Ovary (tissue), 3 donors: ENCODE measurements around the gene OCEL1.

Source experiments
- POLR2A ChIP-seq: fragments of 450-650 bp; IDR thresholded peaks from one replicate; pipeline ENCODE4 v1.6.1; 2017; ENCODE audit warnings: antibody characterized with exemption, mild to moderate bottlenecking, moderate library complexity
- TF ChIP-seq, protein P1 (sequence below), 3 donors: fragments of 450-650 bp in 2 of 3; fragments of 200-600 bp in 1 of 3; IDR thresholded peaks; one replicate each; pipeline versions ENCODE4 v1.5.1 to v1.8.0; 2016 to 2022; ENCODE audit warnings: antibody characterized with exemption in 3 of 3, mild to moderate bottlenecking in 1 of 3
- donor health status: DM: no; HTN: no; CAD: no.

DNA sequence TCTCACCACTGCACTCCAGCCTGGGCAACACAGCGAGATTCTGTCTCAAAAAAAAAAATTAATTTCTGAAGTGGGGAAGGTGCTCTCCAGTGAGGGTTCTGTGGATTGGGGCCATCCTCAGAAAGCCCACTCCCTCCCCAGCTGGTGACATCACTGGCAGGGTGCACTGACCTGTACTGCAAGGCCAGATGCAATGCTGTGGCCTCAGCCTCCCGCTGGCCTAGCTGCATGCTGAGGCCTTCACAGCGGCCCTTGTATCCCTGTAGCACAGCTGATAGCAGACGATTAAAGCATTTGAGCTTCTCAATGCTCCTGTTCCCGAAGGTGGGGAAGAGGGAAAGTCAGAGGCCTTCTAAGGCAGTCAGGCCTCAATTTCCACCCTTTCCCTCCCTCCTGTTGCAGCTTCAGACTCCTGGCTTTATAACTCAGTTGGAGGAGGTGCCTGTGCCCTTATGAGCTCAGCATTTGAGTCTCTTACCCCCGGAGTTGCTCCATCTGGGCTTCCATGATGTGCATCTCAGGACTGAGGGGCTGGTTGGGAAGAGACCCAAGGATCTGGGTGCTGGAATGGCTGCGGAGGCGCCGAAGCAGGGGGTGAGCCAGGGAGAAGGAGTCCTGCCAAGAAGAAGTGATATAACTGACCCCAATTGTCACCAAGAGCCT is 33.2 kb downstream of the OCEL1 start:
- TF ChIP-seq, protein P1, sequence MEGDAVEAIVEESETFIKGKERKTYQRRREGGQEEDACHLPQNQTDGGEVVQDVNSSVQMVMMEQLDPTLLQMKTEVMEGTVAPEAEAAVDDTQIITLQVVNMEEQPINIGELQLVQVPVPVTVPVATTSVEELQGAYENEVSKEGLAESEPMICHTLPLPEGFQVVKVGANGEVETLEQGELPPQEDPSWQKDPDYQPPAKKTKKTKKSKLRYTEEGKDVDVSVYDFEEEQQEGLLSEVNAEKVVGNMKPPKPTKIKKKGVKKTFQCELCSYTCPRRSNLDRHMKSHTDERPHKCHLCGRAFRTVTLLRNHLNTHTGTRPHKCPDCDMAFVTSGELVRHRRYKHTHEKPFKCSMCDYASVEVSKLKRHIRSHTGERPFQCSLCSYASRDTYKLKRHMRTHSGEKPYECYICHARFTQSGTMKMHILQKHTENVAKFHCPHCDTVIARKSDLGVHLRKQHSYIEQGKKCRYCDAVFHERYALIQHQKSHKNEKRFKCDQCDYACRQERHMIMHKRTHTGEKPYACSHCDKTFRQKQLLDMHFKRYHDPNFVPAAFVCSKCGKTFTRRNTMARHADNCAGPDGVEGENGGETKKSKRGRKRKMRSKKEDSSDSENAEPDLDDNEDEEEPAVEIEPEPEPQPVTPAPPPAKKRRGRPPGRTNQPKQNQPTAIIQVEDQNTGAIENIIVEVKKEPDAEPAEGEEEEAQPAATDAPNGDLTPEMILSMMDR (IDR thresholded peaks at IDR 0.05) = no peak
- no peak for TF ChIP-seq POLR2A
